Measurements from ENCODE around the gene RNLS. TPM values are rescaled to one million over a fixed set of nuclear protein-coding genes. Genes with fewer than 3 reads are reported as not detected.

The RNLS gene
- total RNA-seq, 1 experiment from 2014 or later, result 0.45 TPM

GRCh38 chr10:88399240-88399639, 183.9 kb downstream of the RNLS start:
- no peak for DNase-seq (ENCODE audit: extremely low read depth, low read depth)

DNA sequence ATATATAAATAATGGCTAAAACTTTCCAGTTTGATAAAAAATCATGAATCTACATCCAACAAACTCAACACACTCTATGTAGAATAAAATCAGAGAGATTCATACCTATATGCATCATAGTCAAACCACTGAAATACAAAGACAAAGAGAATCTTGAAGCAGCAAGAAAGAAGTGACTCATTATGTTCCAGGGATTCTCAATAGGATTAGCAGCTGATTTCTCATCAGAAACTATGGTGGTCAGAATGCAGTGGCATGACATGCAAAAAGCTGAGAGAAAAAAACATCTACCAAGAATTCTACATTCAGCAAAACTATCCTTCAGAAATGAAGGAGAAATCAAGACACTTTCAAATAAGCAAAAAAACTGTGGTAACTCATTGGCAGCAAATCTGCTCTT, 187.4 kb downstream of the RNLS start:
- no peak for DNase-seq (ENCODE audit: extremely low read depth, low read depth)

DNA sequence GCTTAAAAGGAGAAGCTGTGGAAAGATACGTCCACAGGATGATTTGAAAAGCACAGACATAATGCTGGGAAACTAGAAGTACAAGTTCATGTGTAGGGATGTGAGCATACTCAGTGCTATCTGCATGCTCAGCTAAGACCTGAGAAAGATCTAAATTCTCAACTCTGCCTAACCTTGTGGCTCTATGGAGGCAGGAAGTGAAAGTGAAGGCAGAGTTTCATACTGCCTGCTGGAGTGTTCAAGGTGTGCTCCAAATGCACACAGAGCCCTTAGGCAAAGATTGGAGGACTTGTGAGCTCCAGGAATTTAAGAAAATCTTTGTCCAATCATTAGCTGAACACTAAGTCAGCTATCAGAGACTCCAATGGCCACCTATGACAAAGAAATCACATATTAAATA, 190.9 kb downstream of the RNLS start:
- DNase-seq (ENCODE audit: extremely low read depth, low read depth), result no peak

GRCh38 chr10:88390041-88390440, 193.1 kb downstream of the RNLS start:
- DNase-seq (ENCODE audit: extremely low read depth, low read depth), result no peak

DNA sequence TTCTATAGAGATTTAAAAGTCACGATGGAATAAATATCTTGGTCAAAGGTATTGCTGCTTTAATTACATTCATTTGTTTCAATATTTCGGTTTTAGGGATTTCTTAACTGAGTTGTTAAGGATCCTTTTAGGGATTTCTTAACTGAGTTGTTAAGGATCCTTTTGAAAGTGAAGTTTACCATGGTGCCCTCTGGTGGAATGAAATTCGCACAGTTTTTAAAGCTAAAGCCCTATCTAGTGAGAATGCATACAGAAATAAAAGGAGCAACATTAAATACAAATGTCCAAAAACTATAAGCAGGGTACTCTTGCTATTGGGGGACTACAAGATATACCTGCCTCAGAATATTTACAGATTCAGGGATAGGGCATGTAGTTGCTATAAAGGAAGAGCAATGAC, 193.7 kb downstream of the RNLS start:
- DNase-seq (ENCODE audit: extremely low read depth, low read depth), result peak; percentile 57

GRCh38 chr10:88388324-88388723, 194.8 kb downstream of the RNLS start:
- no peak for DNase-seq (ENCODE audit: extremely low read depth, low read depth)

- no peak for DNase-seq (ENCODE audit: extremely low read depth, low read depth)
Observed at GRCh38 chr10:88386821-88387773, 196.0 kb downstream of the RNLS start.

DNA sequence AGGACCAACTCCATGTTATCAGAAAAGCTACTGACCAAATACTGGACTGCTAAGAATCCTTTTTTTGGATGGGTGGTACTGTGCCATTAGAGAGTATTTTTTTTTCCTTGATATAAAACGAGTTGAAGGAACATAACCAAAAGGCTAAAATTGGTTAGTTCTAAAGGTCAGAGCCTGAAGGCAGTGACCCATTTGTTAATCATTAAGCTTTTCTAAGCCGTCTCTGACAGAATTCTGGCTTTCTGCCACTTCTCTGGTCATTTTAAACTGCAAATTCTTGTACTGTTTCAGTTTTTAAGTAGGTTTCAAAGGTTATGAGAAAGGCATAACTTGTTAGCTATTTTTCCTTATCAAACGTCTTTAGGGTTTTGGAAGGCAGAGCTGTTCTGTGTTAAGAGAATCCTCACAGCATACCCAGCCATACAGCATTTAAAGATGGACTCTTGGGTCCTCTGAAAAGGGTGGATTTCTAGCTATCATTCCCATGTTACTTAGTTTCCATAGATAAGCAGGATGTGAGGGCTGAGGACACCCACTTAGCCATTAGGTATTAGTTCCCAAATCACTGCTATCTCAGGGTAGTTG, 196.8 kb downstream of the RNLS start:
- DNase-seq (ENCODE audit: extremely low read depth, low read depth), result no peak

- DNase-seq (ENCODE audit: extremely low read depth, low read depth), result no peak
Observed at GRCh38 chr10:88385601-88386203, 197.4 kb downstream of the RNLS start.

GRCh38 chr10:88383276-88383675, 199.8 kb downstream of the RNLS start:
- no peak for DNase-seq (ENCODE audit: extremely low read depth, low read depth)

GRCh38 chr10:88382699-88383098, 200.4 kb downstream of the RNLS start:
- no peak for DNase-seq (ENCODE audit: extremely low read depth, low read depth)

- no peak for DNase-seq (ENCODE audit: extremely low read depth, low read depth)
Observed at GRCh38 chr10:88379575-88379974, 203.5 kb downstream of the RNLS start.

GRCh38 chr10:88377510-88377909, 205.6 kb downstream of the RNLS start:
- DNase-seq (ENCODE audit: extremely low read depth, low read depth), result no peak

DNA sequence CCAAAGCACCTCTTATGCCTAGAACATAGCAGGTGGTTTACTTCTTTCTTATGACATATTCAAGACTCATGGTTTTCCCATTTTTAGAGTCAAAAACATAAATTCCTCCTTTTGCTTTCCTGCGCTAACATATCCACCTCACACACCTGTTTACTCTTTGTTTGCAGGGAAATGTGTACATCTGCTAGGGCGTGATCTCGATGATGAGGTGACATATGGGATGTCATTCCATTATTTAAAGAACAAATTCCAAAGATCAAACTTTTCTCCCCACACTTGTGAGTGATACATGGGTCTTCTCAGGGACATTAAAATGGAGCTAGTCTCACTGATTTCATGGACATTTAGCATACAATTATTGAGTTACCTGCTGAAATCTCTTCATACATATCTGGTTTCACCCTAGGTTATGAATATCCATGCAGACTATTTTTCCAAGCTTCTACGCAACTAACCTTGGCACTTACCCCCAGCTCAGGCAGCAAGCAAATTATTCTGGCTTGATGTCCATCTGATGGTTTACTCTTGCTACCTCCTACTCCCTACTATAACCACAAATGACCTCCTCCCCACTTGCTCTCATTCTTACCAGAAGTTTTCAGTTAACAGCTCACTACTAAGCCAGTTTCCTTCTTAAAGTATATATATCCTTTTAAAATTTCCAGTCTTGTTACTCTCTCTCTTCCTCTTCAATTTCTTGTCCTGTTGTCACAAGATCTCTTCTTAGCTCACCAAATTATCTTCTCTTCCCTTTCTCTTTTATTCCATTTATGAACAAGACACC, 208.5 kb downstream of the RNLS start:
- no peak for DNase-seq (ENCODE audit: extremely low read depth, low read depth)

DNA sequence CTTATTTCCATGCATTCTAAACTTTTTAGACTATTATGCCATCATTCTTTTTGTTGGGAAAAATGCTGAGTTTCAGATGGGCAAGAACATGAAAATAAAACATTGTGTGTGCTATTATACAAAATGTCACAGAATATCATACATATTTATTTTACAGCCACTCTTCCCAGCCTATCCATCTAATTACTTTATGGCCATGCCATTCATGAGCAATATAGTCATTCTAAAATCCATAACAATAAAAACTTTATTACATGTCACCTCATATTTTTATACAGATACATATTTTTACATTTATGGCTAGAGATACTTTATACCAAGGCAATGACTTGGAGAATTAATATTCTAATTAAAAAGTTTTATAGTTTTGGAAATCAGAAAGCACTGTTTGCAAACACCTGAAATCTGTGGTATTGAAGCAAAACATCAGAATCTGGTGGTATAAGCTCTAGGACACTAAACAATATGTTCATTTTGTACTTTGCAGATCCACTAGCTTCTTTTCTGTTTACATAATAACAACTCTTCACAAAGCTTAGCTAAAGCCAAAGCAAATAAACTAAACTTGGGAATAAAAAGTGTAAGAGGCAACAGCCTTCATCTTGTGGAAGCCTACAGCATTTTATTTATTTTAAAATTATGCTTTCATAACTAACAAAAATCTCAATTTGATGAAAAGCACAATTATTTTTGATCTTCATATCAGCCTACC, 210.1 kb downstream of the RNLS start:
- DNase-seq (ENCODE audit: extremely low read depth, low read depth), result no peak

GRCh38 chr10:88372051-88372715, 210.9 kb downstream of the RNLS start:
- DNase-seq (ENCODE audit: extremely low read depth, low read depth), result no peak

DNA sequence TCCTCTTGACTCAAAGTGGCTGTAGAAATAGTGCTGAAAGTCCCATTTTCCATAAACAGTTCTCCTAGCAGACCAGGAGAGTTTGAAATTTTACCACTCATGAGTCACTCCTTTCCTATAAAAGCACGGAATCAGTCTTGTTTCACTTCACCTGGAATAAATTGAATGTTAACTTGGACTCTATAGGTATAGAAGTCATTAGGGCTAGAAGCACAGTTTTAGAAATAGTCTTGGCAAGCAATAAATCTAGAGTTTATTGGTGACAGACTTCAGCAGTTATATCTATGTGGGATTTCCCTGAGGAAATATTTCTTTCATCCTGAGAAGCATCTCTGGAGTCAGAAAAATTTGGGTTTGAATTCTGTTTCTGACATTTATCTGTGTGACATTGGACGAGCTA, 212.4 kb downstream of the RNLS start:
- no peak for DNase-seq (ENCODE audit: extremely low read depth, low read depth)

DNA sequence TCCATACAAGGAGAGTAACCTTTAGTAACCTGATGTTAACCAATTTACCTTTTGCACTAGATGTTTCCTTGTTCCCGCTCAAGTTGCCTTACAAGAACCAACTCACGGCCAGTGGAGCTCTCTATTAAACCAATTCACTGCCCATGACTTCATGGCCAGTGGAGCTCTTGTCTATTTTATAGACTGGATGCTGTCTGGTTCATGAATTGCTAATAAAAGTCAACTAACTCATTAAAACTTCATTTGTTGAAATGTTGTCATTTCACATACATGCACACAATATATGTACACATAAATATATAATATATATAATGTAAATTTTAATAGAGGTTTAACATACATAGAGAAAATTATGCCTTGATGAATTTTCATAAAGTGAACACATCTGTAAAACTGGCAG, 216.3 kb downstream of the RNLS start:
- DNase-seq (ENCODE audit: extremely low read depth, low read depth), result no peak

- DNase-seq (ENCODE audit: extremely low read depth, low read depth), result no peak
Observed at GRCh38 chr10:88361995-88362807, 220.9 kb downstream of the RNLS start.

Measured in NCI-H460 (cell line).